Measurements from ENCODE around the gene ZNF350.

- TF ChIP-seq EZH2 (IDR thresholded peaks at IDR 0.05; ENCODE audit: borderline replicate concordance, low read depth, low read length, severe bottlenecking) (no peak), CTCF (IDR thresholded peaks at IDR 0.05; ENCODE audit: extremely low read depth in 1 of 2, insufficient read depth in 1 of 2, low read depth in 1 of 2, low read length in 2 of 2) (no peak)
These were observed 41.7 kb downstream of the ZNF350 start for GRCh38 chr19:51944798-51945552.

All from endothelial cell of umbilical vein (primary cell).